GM12878 (cell line): ENCODE data around the gene KRTAP4-5.

ENCODE experiments used
- MXI1 ChIP-seq: fragments of 150-350 bp; IDR thresholded peaks from 2 replicates; pipeline ENCODE4 v1.6.1; 2011; ENCODE audit warnings: low read depth, mild to moderate bottlenecking, inconsistent platforms, low read length, improper control_type of control experiment
- POLR2AphosphoS5 ChIP-seq: IDR thresholded peaks from 2 replicates; pipeline ENCODE4 v1.6.1; 2011; ENCODE audit warnings: mild to moderate bottlenecking, low read length, inconsistent platforms

GRCh38 chr17:41141361-41141760 is 8.3 kb downstream of the KRTAP4-5 start:
- TF ChIP-seq POLR2AphosphoS5 = no peak
- no peak for TF ChIP-seq MXI1
